Stimulated activated CD4-positive, alpha-beta T cell treated with anti-CD3 and anti-CD28 coated beads, TNF-alpha, amount 100 ng/mL, for 4 hours (primary cell): ENCODE data around the gene IGFALS.

Experiments
- DNase-seq, 3 experiments: peaks; one replicate each; pipeline ENCODE4 v3.0.0-alpha.2; 2020; ENCODE audit warnings: low read depth in 3 of 3

Gene IGFALS

GRCh38 chr16:1793578-1794220 lies at the start of gene IGFALS:
IGFALS (minus strand) TSS chr16:1793705; CDS start chr16:1793652, 53 bp downstream.
- no peak for DNase-seq

- DNase-seq = no peak
Measured at GRCh38 chr16:1839554-1839953, 46.0 kb upstream of the IGFALS start.

GRCh38 chr16:1834096-1834495 lies 40.6 kb upstream of the IGFALS start:
- no peak for DNase-seq

GRCh38 chr16:1832838-1833454 lies 39.4 kb upstream of the IGFALS start:
- DNase-seq = no peak

DNA sequence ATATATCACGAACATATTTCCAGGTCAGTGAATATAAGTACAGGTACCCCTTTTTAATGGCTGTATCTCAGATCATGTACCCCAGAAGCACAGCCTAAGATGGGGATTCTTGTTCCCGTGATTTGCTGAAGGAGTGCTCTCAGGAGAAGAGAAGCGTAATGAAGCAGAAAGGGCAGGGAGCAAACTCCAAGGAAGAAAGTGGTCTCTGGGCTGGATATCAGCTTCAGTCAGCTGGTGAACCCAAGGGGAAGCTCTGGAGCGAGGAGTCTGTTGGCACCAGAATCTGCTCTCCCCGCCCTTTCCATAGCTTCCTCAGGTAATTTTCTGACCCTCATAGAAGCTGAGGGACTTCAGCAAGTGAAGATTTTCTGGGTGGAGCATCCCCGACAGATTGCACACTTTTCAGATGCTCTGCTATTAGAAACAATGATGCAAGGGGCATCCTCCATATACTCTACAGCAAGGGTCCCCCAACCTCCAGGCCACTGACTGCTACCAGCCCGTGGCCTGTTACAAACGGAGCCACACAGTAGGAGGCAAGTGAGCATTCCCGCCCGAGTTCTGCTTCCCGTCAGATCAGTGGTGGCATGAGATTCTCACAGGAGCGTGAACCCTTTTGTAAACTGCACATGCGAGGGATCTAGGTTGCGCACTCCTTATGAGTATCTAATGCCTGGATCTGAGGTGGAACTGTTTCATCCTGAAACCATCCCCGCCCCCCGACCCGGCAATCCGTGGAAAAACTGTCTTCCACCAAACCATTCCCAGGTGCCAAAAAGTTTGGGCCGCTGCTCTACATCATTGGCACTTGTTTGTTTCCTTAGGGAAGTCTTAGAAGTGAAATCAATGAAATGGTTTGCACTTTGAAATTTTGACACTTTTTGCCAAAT lies 37.9 kb upstream of the IGFALS start:
- no peak for DNase-seq

- DNase-seq = no peak
Measured at GRCh38 chr16:1830213-1830612, 36.7 kb upstream of the IGFALS start.

DNA sequence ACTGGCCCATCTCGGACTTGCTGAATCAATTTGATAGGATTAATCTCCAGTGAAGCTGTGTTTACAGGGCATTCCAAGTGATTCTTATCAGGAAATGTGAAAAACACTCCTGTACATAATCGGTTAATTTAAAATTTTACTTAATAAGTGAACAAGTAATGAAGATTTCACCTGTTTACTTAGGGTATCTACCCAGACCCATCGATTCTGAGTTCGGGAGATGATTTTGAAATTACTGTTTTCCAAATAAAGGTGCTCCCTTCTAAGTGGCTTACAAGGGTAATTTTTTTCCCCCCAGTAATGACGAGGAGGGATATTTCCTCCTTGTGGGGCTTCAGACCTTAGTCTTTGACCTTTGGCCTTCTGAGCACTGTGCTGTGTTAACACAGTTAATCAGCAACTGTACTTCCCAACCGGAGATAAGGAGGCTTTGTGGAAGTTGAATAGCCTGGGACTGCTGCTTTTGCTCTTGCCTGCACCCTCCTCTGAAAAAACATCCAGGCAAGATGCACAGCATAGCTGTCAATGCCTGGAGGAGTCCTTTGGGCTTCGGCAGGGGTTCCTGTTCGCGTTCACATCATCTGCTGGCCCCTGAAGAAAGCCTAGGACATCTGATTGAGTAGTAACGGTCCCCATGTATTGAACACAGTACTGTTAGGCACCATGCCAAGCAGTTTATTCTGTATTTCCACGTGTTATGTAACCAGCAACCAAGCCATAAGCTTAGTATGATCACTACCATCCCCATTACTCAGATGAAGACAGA lies 35.3 kb upstream of the IGFALS start:
- no peak for DNase-seq

DNA sequence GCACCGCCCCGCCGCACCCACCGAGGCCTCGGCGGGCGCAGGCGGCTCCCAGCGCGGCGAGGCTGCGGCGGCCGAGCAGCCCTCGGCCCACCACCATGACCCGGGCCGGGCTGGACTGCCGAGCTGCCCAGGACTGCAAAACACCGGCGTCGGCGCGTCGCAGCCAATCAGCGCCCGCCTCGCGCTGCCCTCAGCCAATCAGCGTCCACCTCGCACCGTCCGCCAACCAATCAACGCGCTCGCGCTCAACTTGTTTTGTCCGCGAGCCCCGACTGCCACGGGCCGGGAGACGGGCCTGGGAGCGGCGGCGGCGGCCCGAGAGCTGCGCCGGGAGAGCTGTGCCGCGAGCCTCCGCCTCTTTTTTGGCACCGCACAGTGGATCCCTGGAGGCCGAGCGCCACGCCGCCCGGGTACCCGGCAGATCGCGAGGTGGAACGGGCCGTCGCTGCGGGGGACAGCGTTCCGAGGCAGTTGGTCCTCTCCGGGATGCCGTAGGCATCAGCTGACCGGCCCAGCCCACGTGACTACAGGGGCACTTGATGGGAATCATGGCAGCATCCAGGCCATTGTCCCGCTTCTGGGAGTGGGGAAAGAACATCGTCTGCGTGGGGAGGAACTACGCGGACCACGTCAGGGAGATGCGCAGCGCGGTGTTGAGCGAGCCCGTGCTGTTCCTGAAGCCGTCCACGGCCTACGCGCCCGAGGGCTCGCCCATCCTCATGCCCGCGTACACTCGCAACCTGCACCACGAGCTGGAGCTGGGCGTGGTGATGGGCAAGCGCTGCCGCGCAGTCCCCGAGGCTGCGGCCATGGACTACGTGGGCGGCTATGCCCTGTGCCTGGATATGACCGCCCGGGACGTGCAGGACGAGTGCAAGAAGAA lies 33.4 kb upstream of the IGFALS start, which contains the start of the genes FAHD1 and HAGH:
Gene FAHD1, plus strand, starts transcription at position 516 of the 883 bp plus-strand sequence. Its CDS starts 33 bp downstream, at position 549.
Gene HAGH, minus strand, starts transcription at position 135 of the 883 bp plus-strand sequence. Its CDS starts 38 bp downstream, at position 97.
- peak; percentile 80 to 89 (median 81) for DNase-seq

DNA sequence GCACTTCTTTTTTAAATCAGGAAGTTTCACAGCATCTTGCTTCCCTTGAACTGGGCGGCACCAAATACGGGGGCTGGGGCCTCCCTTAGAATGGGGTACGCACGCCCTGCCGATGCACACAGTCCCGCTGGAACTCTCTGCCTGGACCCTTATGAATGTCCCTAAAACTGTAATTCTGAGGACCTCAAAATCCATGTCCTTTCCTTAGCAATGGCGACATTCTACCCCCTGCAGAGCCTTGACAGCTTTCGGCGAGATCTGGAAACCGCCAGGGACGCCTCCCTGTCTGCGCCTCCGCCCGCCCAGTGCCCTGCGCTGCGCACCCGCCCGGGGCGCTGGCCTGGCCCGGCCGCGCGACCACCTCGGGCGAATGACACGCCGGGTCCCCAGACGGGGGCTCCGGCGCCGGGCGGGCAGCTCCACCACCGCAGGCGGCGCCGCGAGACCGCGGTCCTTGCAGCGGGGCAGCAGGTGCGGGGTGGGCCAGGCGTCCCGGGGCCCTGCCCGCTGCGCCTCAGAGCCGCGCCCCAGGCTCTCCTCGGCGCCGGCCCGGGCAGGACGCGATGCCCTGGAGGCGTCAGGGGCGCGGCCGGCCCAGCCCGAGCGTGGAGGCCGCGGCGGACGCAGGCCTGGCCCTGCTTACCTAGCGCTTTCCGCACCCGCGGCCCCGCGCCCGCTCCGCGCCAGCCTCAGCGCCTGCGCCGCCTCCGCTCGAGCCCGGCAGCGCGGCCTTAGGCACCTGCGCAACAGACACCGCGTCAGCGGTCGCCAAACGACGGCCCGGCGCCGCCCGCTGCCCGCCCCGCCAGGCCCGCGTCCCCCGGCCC lies 32.6 kb upstream of the IGFALS start:
- DNase-seq = peak; percentile 23 to 52 (median 32)

- DNase-seq = no peak
Measured at GRCh38 chr16:1825381-1825863, 31.9 kb upstream of the IGFALS start.

DNA sequence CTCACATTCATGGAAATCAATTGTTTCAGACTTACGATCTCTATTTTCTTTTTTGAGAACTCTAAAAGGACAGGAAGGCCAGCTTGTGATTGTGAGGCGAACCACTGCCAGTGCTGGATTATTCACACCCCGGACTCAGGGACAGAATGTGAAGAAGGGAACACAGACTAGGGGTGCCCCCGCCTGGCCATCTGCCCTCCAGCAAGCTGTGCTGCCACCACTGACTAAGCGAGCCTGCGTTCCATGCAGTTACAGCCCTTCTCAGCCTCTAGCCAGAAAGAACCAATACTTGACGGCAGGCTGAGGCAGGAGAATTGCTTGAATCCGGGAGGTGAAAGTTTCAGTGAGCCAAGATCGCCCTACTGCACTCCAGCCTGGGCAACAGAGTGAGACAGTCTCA lies 30.3 kb upstream of the IGFALS start:
- no peak for DNase-seq

GRCh38 chr16:1822801-1823200 lies 29.3 kb upstream of the IGFALS start:
- DNase-seq = no peak

GRCh38 chr16:1821861-1822611 lies 28.5 kb upstream of the IGFALS start:
- DNase-seq = no peak

GRCh38 chr16:1820946-1821290 lies 27.4 kb upstream of the IGFALS start:
- DNase-seq = no peak

- DNase-seq = no peak
Measured at GRCh38 chr16:1820096-1820945, 26.8 kb upstream of the IGFALS start.

- DNase-seq = no peak
Measured at GRCh38 chr16:1819611-1820010, 26.1 kb upstream of the IGFALS start.

- no peak for DNase-seq
Measured at GRCh38 chr16:1818873-1819525, 25.5 kb upstream of the IGFALS start.
